Astrocyte of the spinal cord (primary cell): ENCODE data around the gene VAPB.
"Not testable (repeated sequence)": the region's sequence is repeated elsewhere in the genome, so short reads cannot be mapped to it uniquely, and the experiment has no call there.

Source experiments
- DNase-seq: peaks from one replicate; pipeline ENCODE4 v3.0.0; 2011; ENCODE audit warnings: low read depth, low spot score
- H3K4me3 ChIP-seq: 2 replicates; pipeline ENCODE4 v1.5.1; 2011; ENCODE audit warnings: low read depth, mild to moderate bottlenecking, low read length, moderate library complexity
- CTCF ChIP-seq: IDR thresholded peaks from 2 replicates; pipeline ENCODE4 v1.5.1; 2012; ENCODE audit warnings: low read depth, mild to moderate bottlenecking, low read length, inconsistent platforms
- in situ Hi-C: cut with HindIII; loops from 2 replicates; pipeline ENCODE4 v1.10.0; 2017; ENCODE audit warnings: low sequenced_read_pairs

VAPB gene

GRCh38 chr20:58424218-58424969 lies 35.4 kb downstream of the VAPB start:
- no peak for DNase-seq
- in situ Hi-C loops: no loop called here
- no peak overlapping the region for H3K4me3 ChIP-seq
- no peak for TF ChIP-seq CTCF

- DNase-seq, in situ Hi-C loops, H3K4me3 ChIP-seq: not testable (repeated sequence)
These were observed 38.5 kb downstream of the VAPB start for GRCh38 chr20:58427571-58427970.

DNA sequence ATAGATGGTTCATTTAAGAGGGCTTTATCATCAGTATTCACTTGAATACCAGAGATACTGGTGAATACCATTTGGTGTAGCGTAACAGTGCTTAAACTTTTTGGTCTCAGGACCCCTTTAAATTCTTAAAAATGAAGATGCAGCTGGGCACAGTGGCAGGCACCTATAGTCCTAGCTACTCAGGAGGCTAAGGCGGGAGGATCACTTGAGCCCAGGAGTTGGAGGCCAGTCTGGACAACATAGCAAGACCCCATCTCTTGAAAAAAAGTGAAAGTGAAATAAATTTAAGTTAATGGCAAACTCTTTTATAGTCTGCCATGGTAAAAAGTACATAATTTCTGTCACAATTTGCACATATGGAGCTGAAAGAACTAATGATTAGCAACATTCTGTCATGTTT lies 39.3 kb downstream of the VAPB start:
- no peak for TF ChIP-seq CTCF
- H3K4me3 ChIP-seq: no peak overlapping the region
- no peak for DNase-seq
- in situ Hi-C loops: no loop called here

- in situ Hi-C loops: no loop called here
- no peak for TF ChIP-seq CTCF
- no peak for DNase-seq
- H3K4me3 ChIP-seq: no peak overlapping the region
These were observed 40.3 kb downstream of the VAPB start for GRCh38 chr20:58429303-58429702.

DNA sequence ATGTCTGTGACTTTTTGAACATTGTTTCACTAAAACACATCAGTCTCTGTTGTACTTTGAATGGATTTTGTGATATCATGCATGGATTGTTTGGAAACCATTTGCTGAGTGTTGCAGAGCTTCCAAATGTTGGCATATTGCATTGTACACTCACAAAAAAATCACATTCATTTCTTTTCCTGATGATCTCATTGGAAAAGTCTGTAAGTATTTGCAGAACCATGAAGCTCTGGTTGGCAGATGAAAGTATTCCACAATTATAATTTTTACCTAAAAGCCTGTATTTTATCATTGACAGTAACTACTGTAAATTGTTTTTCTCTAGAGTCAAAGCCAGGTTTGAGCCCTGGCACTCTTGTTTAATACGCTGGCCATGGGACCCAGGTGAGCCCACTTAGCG lies 42.1 kb downstream of the VAPB start:
- no peak for TF ChIP-seq CTCF
- in situ Hi-C loops: no loop called here
- no peak for DNase-seq
- no peak overlapping the region for H3K4me3 ChIP-seq

GRCh38 chr20:58432186-58432954 lies 43.3 kb downstream of the VAPB start:
- DNase-seq: no peak
- in situ Hi-C loops: no loop called here
- no peak for TF ChIP-seq CTCF
- no peak overlapping the region for H3K4me3 ChIP-seq

- no peak for DNase-seq
- H3K4me3 ChIP-seq: no peak overlapping the region
- no peak for TF ChIP-seq CTCF
- in situ Hi-C loops: no loop called here
These were observed 44.1 kb downstream of the VAPB start for GRCh38 chr20:58433029-58433647.
